Fibroblast of skin of right quadriceps (primary cell): Measurements from ENCODE around the gene DIO3.
"Not testable (repeated sequence)": the region's sequence is repeated elsewhere in the genome, so short reads cannot be mapped to it uniquely, and the experiment has no call there.

Source experiments
- DNase-seq: peaks from one replicate; pipeline ENCODE4 v3.0.0-alpha.2; 2013

Gene DIO3

GRCh38 chr14:101559624-101560533 lies 1.4 kb upstream of the DIO3 start:
- DNase-seq = no peak

- DNase-seq = no peak
Measured at GRCh38 chr14:101560534-101561113, 671 bp upstream of the DIO3 start.

GRCh38 chr14:101561897-101562490 lies 699 bp downstream of the DIO3 start:
- no peak for DNase-seq

GRCh38 chr14:101562659-101563351 lies 1.5 kb downstream of the DIO3 start:
- no peak for DNase-seq

- no peak for DNase-seq
Measured at GRCh38 chr14:101563352-101563653, 2.0 kb downstream of the DIO3 start.

GRCh38 chr14:101563654-101564443 lies 2.6 kb downstream of the DIO3 start:
- no peak for DNase-seq

GRCh38 chr14:101564444-101564776 lies 3.1 kb downstream of the DIO3 start:
- DNase-seq = no peak

- DNase-seq = no peak
Measured at GRCh38 chr14:101564819-101565698, 3.8 kb downstream of the DIO3 start.

- DNase-seq = no peak
Measured at GRCh38 chr14:101567252-101567651, 6.0 kb downstream of the DIO3 start.

GRCh38 chr14:101571004-101571403 lies 9.7 kb downstream of the DIO3 start:
- DNase-seq = no peak

GRCh38 chr14:101572526-101572925 lies 11.2 kb downstream of the DIO3 start:
- DNase-seq = not testable (repeated sequence)

GRCh38 chr14:101573289-101573688 lies 12.0 kb downstream of the DIO3 start:
- DNase-seq = no peak

GRCh38 chr14:101575581-101575980 lies 14.3 kb downstream of the DIO3 start:
- no peak for DNase-seq

- DNase-seq = no peak
Measured at GRCh38 chr14:101577221-101577909, 16.1 kb downstream of the DIO3 start.

- no peak for DNase-seq
Measured at GRCh38 chr14:101578489-101578888, 17.2 kb downstream of the DIO3 start.

- no peak for DNase-seq
Measured at GRCh38 chr14:101579372-101580080, 18.2 kb downstream of the DIO3 start.

- no peak for DNase-seq
Measured at GRCh38 chr14:101581806-101582205, 20.5 kb downstream of the DIO3 start.

- no peak for DNase-seq
Measured at GRCh38 chr14:101582294-101582693, 21.0 kb downstream of the DIO3 start.

- DNase-seq = no peak
Measured at GRCh38 chr14:101583006-101583714, 21.9 kb downstream of the DIO3 start.

- no peak for DNase-seq
Measured at GRCh38 chr14:101583715-101584054, 22.4 kb downstream of the DIO3 start.
